ENCODE data around the gene ADAMTS6.
"Not testable (repeated sequence)": the region's sequence is repeated elsewhere in the genome, so short reads cannot be mapped to it uniquely, and the experiment has no call there.

The ADAMTS6 gene

DNA sequence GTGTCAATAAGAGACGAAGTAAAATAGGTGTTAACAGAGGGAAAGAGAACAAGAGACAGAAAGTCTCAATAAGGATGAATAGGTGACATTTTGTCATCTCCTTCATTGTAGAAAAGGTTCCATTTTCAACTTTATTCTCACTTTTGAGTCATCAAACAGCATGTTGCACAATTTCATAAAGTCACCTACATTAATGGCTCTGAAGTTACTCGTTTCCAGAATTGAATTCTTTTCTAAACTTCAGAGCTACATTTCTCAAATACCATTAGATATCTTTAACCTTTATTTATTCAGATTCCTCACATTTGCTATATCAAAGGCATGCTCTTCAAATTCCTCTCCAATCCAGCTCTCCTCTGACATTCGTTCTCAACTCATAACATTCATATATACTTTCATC lies 13.1 kb downstream of the ADAMTS6 start:
- DNase-seq (ENCODE audit: low spot score) = no peak

DNA sequence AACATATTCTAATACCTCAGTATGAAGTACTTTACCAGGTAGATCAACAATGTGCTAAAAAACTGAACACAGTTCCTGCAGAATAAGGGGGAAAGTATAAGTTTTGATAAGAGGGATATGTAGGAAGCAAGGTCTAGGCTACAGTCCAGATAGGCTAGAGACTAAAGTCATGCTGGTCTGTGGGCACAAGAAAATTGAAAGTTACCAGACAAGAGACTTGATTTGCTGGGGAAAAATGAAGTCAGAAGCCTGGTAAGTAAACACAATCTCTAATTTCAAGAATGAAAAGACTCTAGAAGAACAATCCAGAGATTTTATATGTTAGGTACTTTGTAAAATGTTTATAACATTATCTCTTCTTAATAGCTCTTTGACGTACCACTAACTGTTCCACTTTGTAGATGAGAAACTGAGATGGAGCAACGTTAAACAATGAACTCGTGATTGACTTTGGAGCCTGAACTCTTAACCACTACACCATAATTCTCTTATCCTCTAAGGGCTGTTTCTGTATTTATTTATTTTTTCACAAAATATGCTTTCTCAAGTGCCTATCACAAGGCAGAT lies 19.5 kb downstream of the ADAMTS6 start:
- no peak for DNase-seq (ENCODE audit: low spot score)

DNA sequence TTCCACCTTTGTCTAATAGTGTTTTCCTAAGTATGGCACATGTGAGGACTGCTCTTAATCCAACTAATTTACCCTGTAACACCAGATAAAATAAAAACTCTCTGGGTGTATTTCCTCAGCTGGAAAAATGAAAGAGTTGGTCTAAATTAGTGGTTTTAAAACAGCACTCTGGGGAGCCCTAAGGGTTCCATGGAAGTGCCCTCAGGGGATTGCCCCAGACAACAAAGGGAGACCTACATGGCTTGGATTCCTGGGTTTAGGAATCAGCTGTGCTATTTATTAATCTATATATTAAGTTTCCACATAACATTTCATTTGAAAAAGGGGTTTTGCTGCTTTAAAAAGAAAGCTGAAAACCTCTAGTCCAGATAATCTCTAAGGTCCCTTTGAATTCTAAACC lies 20.2 kb downstream of the ADAMTS6 start:
- DNase-seq (ENCODE audit: low spot score) = no peak

DNA sequence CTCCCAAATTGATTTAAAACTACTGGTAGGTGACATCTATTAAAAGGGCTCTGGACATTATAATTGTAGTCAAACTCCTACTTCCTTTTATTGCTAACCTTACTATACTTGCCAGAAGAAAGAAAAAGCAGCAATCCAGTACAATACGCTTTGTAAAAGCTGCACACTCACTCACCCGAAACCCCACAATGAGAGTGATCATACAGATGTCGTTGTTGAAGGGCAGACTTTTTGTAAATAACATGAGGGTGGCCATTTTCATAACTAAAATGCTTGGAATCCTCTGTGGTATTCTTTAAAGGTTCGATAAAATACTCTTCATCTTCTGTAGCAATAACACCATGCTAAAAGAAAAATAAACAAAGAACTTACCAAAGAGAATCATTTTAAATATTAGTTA lies 21.7 kb downstream of the ADAMTS6 start:
- DNase-seq (ENCODE audit: low spot score) = no peak

DNA sequence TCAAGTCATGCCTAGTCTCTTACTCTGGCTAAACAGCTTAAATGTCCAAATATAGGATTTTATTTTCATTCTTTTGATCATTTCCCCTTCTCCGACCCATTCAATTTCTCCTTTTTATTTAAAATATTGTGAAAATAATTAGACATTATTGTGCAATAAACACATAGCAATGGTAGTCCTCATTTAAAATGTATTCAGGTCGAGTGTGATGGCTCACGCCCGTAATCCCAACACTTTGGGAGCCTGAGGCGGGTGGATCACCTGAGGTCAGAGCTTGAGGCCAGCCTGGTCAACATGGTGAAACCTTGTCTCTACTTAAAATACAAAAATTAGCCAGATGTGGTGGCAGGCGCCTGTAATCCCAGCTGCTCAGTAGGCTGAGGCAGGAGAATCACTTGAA lies 26.7 kb downstream of the ADAMTS6 start:
- no peak for DNase-seq (ENCODE audit: low spot score)

GRCh38 chr5:65451436-65451835 lies 30.3 kb downstream of the ADAMTS6 start:
- no peak for DNase-seq (ENCODE audit: low spot score)

- DNase-seq (ENCODE audit: low spot score) = no peak
Observed at GRCh38 chr5:65446682-65447081, 35.0 kb downstream of the ADAMTS6 start.

- DNase-seq (ENCODE audit: low spot score) = no peak
Observed at GRCh38 chr5:65441800-65442199, 39.9 kb downstream of the ADAMTS6 start.

DNA sequence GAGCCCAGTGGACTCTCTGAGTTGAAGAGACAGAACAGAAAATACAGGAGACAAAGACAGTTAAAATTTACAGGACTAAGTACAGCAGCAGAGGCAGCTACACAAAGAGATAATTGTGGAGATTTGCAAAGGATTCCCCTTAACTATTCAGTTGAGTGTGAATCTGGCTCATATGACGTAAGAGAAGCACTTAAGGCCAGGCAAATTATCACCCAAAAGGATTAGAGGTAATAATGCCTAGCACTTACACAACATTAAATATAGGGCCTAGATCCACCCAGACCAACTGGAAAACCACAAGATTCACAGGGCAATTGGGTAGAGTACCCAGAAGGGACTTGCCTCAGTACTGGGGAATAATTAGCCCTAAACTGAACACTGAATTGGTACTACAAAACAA lies 41.3 kb downstream of the ADAMTS6 start:
- no peak for DNase-seq (ENCODE audit: low spot score)

DNA sequence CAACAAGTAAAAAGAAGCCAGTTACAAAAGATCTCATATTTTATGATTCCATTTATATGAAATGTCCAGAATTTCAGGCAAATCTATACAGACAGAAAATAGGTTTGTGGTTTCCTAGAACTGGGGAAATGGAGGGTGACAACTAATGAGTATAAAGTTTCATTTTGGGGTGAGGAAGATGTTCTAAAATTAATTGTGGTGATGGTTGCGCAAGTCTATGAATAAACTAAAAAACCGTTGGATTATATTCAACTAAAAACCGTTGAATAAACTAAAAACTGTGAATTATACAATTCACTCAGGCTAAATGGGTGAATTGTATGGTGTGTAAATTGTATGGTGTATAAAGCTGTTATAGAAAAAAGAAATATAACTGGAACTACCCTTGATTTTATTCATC lies 47.6 kb downstream of the ADAMTS6 start:
- no peak for DNase-seq (ENCODE audit: low spot score)

DNA sequence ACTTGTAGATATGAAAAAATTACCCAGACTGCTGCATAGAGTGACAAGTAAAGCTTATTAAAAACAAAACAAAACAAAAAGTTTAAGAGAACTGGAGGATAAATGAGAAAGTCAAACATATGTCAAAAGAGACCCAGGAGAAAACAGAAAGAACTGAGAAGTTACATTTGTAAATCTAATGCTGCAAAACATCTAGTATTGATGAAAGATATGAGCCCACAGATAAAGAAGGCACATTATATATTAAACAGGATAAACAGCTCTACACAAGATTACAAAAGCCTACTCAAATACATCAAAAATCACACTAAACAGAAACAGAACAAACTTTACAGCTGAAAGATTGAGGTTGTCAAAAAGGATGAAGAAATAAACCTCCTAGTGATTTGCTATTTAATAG lies 55.1 kb downstream of the ADAMTS6 start:
- DNase-seq (ENCODE audit: low spot score) = no peak

DNA sequence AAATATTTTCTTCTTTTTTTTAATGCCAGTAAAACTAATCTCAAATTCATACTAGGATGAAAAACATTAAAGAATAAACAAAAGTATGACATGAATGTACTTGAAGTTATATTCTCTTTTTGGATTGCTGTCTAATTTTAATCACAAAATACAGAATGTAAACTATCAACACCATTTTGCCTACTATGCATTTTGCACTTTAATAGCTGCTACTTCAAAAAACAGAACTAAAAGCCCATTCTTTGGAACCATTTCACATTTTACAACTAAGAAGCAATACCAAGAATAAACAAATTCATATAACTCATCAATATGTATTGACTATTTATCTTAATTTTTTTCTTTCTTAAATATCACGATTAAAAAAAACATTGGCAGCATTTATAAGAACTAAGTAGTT lies 58.1 kb downstream of the ADAMTS6 start:
- DNase-seq (ENCODE audit: low spot score) = no peak

GRCh38 chr5:65418661-65419060 lies 63.1 kb downstream of the ADAMTS6 start:
- no peak for DNase-seq (ENCODE audit: low spot score)

GRCh38 chr5:65413822-65414221 lies 67.9 kb downstream of the ADAMTS6 start:
- no peak for DNase-seq (ENCODE audit: low spot score)

DNA sequence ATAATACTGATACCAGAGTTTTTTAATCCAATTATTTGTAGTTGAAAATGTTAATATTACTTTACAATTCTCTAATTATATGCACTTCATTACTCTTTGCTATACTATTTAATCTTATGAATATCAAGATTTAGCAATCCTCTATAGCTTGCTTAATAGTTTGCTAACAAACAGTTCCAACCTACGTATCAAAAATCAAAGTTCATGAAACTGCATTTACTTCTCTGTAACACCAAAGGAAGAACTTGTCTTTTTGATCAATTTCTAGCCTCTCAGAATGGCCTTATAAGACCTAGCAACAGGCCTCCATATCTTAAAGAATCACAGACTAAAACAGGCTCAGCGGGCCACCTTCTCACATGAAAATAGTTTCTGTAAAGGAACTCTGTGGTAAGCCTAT lies 68.9 kb downstream of the ADAMTS6 start:
- no peak for DNase-seq (ENCODE audit: low spot score)

DNA sequence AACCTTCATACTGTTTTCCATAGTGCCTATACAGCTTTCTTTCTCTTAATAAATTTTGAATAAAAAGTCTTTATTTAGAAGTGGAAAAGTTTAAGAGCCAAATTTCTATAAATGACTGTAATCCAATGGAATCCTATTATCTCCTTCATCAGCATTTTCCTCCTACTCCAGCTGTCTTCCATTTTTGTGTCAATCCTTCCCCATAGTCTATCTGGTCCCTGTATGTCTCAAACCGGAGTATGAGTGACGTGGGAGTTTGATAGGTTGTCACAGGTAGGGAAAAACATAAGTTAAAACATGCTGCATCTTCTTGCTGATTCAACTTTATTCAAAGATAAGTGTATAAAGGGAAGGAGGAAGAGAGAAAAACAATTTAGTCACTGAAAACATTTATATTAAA lies 70.4 kb downstream of the ADAMTS6 start:
- DNase-seq (ENCODE audit: low spot score) = no peak

GRCh38 chr5:65395526-65396155 lies 86.1 kb downstream of the ADAMTS6 start:
- DNase-seq (ENCODE audit: low spot score) = no peak

DNA sequence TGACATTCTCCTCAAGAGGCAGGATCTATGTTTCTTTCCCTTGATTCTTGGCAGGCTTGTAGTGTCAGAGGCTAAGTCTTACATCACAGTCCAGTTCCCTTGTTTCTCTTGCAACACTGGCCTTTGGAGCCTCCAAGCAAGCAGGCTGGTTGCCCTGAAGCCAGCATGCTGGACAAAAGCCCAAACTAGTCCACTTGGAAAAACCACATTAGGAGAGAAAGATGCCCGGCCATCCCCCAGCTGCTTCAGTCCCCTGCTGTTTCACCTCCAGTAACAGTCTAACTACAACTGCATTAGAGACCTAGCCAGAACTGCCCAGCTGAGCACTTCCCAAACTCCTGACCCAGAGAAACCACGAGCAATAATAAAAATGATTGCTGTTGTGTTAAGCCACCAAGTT lies 87.6 kb downstream of the ADAMTS6 start:
- DNase-seq (ENCODE audit: low spot score) = no peak

- no peak for DNase-seq (ENCODE audit: low spot score)
Observed at GRCh38 chr5:65391591-65391990, 90.1 kb downstream of the ADAMTS6 start.

DNA sequence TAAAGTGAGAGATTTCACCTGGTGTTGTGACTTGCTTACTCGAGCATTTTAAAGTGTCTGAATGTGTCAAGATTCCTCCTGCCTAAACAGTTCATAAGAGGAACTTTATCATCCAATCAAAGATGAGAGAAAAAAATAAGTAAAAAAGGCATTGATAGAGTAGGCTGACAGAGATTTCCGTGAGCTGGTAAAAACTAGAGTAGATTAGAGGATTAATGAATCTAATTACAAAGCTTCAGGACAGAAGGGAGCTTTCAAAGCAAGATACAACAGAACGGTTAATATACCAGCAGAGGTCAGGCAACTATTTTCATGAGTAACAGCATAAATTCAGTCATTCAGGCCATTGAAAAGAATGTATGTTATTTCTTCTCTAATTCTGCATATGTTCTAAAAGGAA lies 91.5 kb downstream of the ADAMTS6 start:
- no peak for DNase-seq (ENCODE audit: low spot score)

GRCh38 chr5:65383859-65384258 lies 97.9 kb downstream of the ADAMTS6 start:
- no peak for DNase-seq (ENCODE audit: low spot score)

DNA sequence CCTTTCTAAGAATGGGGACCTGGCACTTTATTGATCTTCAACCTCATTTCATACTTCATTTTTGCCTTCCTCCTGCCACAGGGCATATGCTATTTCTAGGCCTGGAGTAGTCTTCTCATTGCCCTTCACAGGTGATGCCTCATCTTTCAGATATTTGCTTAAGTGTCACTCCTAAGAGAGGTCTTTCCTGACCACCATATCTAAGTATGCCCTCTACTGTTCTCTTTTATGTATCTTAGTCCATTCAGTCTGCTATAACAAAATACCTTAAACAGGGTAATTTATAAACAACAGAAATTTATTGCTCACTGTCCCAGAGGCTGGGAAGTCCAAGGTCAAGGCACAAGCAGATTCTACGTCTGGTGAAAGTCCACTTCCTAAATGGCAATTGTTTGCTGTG lies 99.1 kb downstream of the ADAMTS6 start:
- DNase-seq (ENCODE audit: low spot score) = peak; percentile 1

- not testable (repeated sequence) for DNase-seq (ENCODE audit: low spot score)
Observed at GRCh38 chr5:65370505-65370904, 111.2 kb downstream of the ADAMTS6 start.

DNA sequence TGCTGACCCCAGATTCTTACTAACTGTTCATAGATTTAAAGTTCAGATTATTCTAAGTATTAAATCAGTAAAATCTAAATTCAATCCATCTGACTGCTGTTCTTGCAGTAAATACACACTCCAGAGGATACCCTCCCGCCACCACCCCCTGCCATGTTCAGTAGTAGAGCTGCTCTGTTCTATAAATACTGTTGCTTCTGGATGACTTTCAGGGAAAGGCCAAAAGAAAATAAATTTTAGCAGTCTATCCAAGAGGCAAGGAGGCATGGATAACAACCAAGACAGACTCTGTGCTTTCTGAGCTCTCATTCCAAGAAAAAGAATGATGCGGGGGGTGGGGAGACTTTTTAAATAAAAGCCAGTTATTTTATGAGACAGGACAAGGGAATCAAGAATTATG lies 115.1 kb downstream of the ADAMTS6 start:
- DNase-seq (ENCODE audit: low spot score) = no peak
